ENCODE data around the gene HOOK2.
"Not testable (repeated sequence)": the region's sequence is repeated elsewhere in the genome, so short reads cannot be mapped to it uniquely, and the experiment has no call there.

HOOK2 gene

GRCh38 chr19:12752056-12752781 lies 23.1 kb downstream of the HOOK2 start:
- DNase-seq (ENCODE audit: low spot score), result no peak

DNA sequence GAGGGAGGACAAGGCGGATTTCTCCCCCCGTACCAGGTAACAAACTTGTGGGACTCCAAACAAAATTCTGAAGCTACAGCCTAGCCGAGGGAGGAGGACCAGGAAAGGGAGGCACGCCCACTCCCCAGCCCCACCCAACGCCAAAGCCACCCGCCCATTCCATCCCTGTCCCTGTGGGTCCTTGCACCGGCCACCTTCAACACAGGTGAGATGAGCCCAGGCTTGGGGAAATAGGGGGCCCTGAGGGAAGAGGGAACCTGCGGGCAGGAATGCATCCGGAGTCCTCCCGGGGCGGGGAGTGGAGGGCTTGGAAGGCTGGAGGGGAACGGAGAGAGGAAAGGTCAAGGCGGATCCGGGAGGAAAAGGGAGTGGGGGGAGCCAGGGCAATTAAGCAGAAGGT lies 23.7 kb downstream of the HOOK2 start, which contains the start of gene BEST2:
Gene BEST2 (plus strand): TSS at position 157 of the 400 bp plus-strand sequence. CDS start 802 bp downstream, outside the sequence.
- no peak for DNase-seq (ENCODE audit: low spot score)

GRCh38 chr19:12750851-12751250 lies 24.5 kb downstream of the HOOK2 start:
- no peak for DNase-seq (ENCODE audit: low spot score)

- no peak for DNase-seq (ENCODE audit: low spot score)
Observed at GRCh38 chr19:12749938-12750521, 25.3 kb downstream of the HOOK2 start.

DNA sequence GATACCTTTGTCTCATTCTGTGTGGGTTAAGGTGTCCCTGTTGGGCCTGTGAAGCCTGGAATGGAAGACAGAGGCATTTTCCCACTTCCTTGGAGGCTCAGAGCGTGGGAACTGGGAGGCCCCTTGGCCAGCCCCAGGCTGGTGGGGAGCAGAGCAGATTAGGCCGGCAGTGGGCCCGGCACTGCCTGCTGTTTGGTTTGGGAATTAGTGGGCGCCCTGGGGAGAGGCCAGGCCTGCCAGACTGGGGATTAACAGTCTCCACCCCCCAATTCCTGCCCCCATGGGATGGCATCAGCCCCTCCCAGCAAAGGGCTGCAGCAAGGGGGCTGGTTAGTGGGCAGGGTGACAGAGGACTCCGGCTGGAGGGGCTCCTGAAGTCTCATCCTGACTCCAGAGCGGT lies 26.9 kb downstream of the HOOK2 start:
- no peak for DNase-seq (ENCODE audit: low spot score)

- no peak for DNase-seq (ENCODE audit: low spot score)
Observed at GRCh38 chr19:12745166-12745897, 30.0 kb downstream of the HOOK2 start.

DNA sequence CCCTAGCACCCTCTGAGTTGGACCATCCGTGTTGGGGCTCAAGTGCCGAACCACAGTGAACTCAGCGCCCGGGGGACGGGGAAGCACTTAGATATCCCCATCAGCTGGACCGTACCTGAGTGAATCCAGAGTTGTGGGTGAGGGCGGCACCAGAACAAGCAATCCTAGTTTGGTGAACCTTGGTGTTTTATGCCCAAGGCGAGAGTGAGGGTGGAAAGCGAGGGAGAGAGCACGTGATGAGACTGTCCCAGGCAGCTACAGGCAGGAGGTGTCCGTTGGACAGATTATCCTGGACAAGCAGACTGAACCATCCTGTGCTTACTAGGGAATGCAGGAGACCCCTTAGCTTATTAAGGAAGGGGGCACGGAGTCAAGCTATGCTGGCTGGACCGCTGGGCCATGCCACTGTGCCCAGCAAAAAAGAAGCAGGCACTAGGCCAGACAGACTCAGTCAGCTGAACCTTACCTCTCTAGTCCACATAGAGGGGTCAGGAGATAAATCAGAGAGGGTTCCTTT lies 37.5 kb downstream of the HOOK2 start:
- no peak for DNase-seq (ENCODE audit: low spot score)

GRCh38 chr19:12736995-12737834 lies 38.1 kb downstream of the HOOK2 start, which contains the start of gene GET3:
Gene GET3, plus strand, starts transcription at chr19:12737497. Its CDS starts 9 bp downstream, at chr19:12737506.
- peak; percentile 95 for DNase-seq (ENCODE audit: low spot score)

- DNase-seq (ENCODE audit: low spot score), result peak; percentile 57
Observed at GRCh38 chr19:12733369-12734214, 41.8 kb downstream of the HOOK2 start.

DNA sequence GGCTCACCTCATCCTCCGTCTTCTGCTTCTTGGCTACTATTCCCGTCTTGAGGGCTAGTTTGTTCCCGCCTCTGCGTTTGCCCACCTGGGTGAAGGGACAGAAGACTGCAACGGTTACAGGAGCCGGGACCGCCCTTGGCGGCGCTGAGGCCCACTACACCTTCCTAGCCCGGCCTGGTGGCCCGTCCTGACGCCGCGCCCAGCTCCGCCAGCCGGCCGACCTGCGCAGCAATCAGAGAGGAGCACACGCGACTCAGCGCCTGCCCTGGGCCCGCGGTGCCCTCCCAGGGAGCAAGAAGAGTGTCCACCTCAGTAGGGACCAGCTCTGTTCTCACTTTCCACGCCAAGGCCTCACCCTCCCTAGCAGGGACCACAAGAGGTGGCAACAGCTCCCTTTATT lies 44.0 kb downstream of the HOOK2 start:
- DNase-seq (ENCODE audit: low spot score), result no peak

DNA sequence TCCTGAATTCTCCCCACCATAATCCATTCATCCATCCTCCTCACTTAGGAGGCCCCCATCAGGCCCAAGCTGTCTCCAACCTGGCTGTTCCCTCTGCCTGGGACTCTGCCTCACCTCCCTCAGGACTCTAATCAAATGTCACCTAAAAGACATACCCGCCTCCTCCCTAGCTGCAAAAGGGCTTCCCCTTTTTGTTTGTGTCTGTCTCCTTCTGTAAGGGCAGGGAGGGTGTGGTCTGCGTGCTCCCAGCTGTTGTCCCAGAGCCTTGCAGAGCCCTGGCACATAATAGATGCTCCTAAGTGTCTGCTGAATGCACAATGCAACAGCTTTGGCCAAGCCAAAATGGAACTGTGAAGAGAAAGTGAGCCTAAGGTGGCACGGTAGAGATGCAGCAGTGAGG lies 45.3 kb downstream of the HOOK2 start:
- no peak for DNase-seq (ENCODE audit: low spot score)

- DNase-seq (ENCODE audit: low spot score), result no peak
Observed at GRCh38 chr19:12727745-12728433, 47.5 kb downstream of the HOOK2 start.

GRCh38 chr19:12726988-12727316 lies 48.4 kb downstream of the HOOK2 start:
- DNase-seq (ENCODE audit: low spot score), result no peak

- not testable (repeated sequence) for DNase-seq (ENCODE audit: low spot score)
Observed at GRCh38 chr19:12725612-12726011, 49.7 kb downstream of the HOOK2 start.

GRCh38 chr19:12723641-12724426 lies 51.5 kb downstream of the HOOK2 start, which contains the start of gene TNPO2:
Gene TNPO2, minus strand, starts transcription at chr19:12723932. Its CDS starts 2,955 bp downstream, at chr19:12720977.
- peak; percentile 24 for DNase-seq (ENCODE audit: low spot score)

DNA sequence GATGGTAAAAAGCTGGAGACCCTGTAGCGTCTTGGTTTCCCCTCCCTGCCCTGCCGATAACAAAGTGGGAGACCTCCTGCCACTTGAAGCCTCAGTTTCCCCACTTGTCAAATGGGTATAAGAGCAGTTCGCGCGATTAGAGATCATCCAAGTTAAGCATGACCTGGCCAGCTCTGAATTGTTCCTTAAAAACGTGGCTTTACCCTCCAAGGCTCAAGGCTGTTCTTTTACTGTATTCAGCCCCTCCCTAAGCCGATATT lies 52.0 kb downstream of the HOOK2 start:
- DNase-seq (ENCODE audit: low spot score), result no peak

- peak; percentile 99 for DNase-seq (ENCODE audit: low spot score)
Observed at GRCh38 chr19:12722566-12723380, 52.6 kb downstream of the HOOK2 start.

DNA sequence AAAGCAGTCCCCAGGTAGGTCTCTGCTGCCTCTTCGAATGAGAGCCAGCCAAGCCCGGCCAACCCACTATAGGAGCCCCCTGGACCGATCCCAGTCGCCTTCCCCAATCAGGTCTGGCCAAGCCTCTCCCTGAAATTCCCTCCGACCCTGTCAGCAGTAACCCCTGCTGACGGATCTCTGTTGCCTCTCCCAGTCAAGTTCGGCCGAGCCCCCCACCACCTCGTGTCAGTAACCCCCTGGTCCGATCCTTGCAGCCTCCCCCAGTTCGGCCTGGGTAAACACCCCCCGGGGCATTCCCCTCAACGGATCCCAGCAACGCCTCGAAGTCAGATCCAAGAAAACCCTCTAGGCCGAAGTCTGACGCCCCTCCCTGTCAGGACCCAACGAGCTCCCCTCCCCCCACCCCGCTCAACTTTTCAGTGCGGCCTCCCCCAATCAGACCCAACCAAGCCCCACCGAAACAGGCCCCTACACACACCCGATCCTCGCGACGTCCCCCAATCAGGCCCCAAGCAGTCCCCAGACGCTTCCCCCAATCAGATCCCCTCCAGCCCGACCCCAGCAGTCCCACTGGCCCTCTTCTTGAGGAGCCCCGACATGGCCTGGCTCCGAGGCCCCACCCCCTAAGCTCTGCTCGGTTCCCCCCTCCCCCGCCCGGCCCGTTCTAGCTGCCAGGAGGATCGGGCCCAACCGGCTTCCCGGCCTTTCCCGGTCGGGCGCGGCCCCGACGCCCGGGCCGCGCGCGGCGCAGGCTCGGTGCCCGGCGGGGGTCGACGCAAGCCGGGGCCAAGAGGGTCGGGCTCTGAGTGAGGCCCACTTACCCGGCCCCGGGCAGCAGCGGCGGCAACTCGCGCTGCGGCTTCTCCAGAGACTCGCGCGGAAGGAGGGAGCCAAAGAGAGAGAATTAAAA lies 53.4 kb downstream of the HOOK2 start:
- DNase-seq (ENCODE audit: low spot score), result no peak

All from hematopoietic multipotent progenitor cell treated with erythropoietin and hydrocortisone succinate and interleukin-3 and kit ligand, for 17 days (in vitro differentiated cells).